ENCODE data around the gene TBC1D7. TPM values are rescaled to one million over a fixed set of nuclear protein-coding genes. Genes with fewer than 3 reads are reported as not detected.
A peak's percentile ranks its signal among the peaks of the same experiment; 100 is the strongest.

TBC1D7 gene
- total RNA-seq, 1 experiment from 2014 or later = 29.2 TPM

GRCh38 chr6:13307508-13307995 lies 20.8 kb downstream of the TBC1D7 start:
- POLR2A ChIA-PET (ENCODE audit: unreplicated experiment) = no interaction called here
- no peaks in the 10 kb centered on the region for H4K20me1 ChIP-seq (ENCODE audit: insufficient read depth)
- peaks cover 37% of the 10 kb centered on the region for H3K36me3 ChIP-seq (ENCODE audit: low read depth)
- peaks cover 6% of the 10 kb centered on the region; the same call in 1 of the 2 replicates for H3F3A ChIP-seq (ENCODE audit: insufficient read depth, low read depth)
- peaks cover 7% of the 10 kb centered on the region; the same call in 1 of the 2 replicates for H3K4me1 ChIP-seq (replicated peaks; ENCODE audit: insufficient read depth)
- TF ChIP-seq EZH2 (IDR thresholded peaks at IDR 0.05; ENCODE audit: low read depth) (no peak), CTCF (conservative IDR thresholded peaks at IDR 0.05) (no peak)
- no peaks in the 10 kb centered on the region for H3K79me2 ChIP-seq (ENCODE audit: low read depth)
- H3K4me3 ChIP-seq = no peak overlapping the region
- no peaks in the 10 kb centered on the region for H3K27me3 ChIP-seq (ENCODE audit: insufficient read depth, low read depth)
- H2AFZ ChIP-seq = no peak overlapping the region
- intact Hi-C loops (cut with micrococcal nuclease; ENCODE audit: unreplicated experiment) = no loop called here
- peak overlapping the region; percentile 43; the same call in 1 of the 2 replicates for H3K27ac ChIP-seq
- no TSS peak for BruUV-seq (replicated peaks)
- H3K4me2 ChIP-seq = no peak overlapping the region
- no peaks in the 10 kb centered on the region for H3K9me2 ChIP-seq (ENCODE audit: insufficient read depth)
- peak in 1 of 2 experiments; percentile 61 for DNase-seq
- CTCF ChIA-PET = no interaction called here
- H3K9me3 ChIP-seq (ENCODE audit: insufficient read depth, low read depth) = no peaks in the 10 kb centered on the region

GRCh38 chr6:13305791-13306190 lies 22.5 kb downstream of the TBC1D7 start:
- TF ChIP-seq CTCF (conservative IDR thresholded peaks at IDR 0.05) (no peak), EZH2 (IDR thresholded peaks at IDR 0.05; ENCODE audit: low read depth) (no peak)
- no peaks in the 10 kb centered on the region for H3K9me2 ChIP-seq (ENCODE audit: insufficient read depth)
- peaks cover 7% of the 10 kb centered on the region; the same call in 1 of the 2 replicates for H3K4me1 ChIP-seq (replicated peaks; ENCODE audit: insufficient read depth)
- no peak overlapping the region for H3K27ac ChIP-seq
- H3K79me2 ChIP-seq (ENCODE audit: low read depth) = no peaks in the 10 kb centered on the region
- H3K36me3 ChIP-seq (ENCODE audit: low read depth) = peaks cover 34% of the 10 kb centered on the region
- no peaks in the 10 kb centered on the region for H3K27me3 ChIP-seq (ENCODE audit: insufficient read depth, low read depth)
- no peak overlapping the region for H3K4me3 ChIP-seq
- H2AFZ ChIP-seq = no peak overlapping the region
- ChIA-PET POLR2A (ENCODE audit: unreplicated experiment) (no interaction called here), CTCF (no interaction called here)
- no peak overlapping the region for H3K4me2 ChIP-seq
- no peaks in the 10 kb centered on the region for H3K9me3 ChIP-seq (ENCODE audit: insufficient read depth, low read depth)
- intact Hi-C loops (cut with micrococcal nuclease; ENCODE audit: unreplicated experiment) = no loop called here
- no TSS peak for BruUV-seq (replicated peaks)
- H3F3A ChIP-seq (ENCODE audit: insufficient read depth, low read depth) = peaks cover 6% of the 10 kb centered on the region; the same call in 1 of the 2 replicates
- H4K20me1 ChIP-seq (ENCODE audit: insufficient read depth) = no peaks in the 10 kb centered on the region
- DNase-seq = no peak

GRCh38 chr6:13305288-13305687 lies 23.0 kb downstream of the TBC1D7 start:
- H3K27ac ChIP-seq = no peak overlapping the region
- CTCF ChIA-PET = no interaction called here
- peaks cover 34% of the 10 kb centered on the region for H3K36me3 ChIP-seq (ENCODE audit: low read depth)

More at GRCh38 chr6:13305288-13305687, 23.0 kb downstream of the TBC1D7 start:
- Histone ChIP-seq H3F3A (ENCODE audit: insufficient read depth, low read depth) (peaks cover 6% of the 10 kb centered on the region; the same call in 1 of the 2 replicates), H3K27me3 (ENCODE audit: insufficient read depth, low read depth) (no peaks in the 10 kb centered on the region), H3K79me2 (ENCODE audit: low read depth) (no peaks in the 10 kb centered on the region), H2AFZ (no peak overlapping the region), H3K9me2 (ENCODE audit: insufficient read depth) (no peaks in the 10 kb centered on the region), H3K9me3 (ENCODE audit: insufficient read depth, low read depth) (no peaks in the 10 kb centered on the region), H3K4me1 (replicated peaks; ENCODE audit: insufficient read depth) (peaks cover 7% of the 10 kb centered on the region; the same call in 1 of the 2 replicates), H4K20me1 (ENCODE audit: insufficient read depth) (no peaks in the 10 kb centered on the region), H3K4me2 (no peak overlapping the region), H3K4me3 (no peak overlapping the region)
- TF ChIP-seq CTCF (conservative IDR thresholded peaks at IDR 0.05) = no peak
- TF ChIP-seq EZH2 (IDR thresholded peaks at IDR 0.05; ENCODE audit: low read depth) = no peak
- intact Hi-C loops (cut with micrococcal nuclease; ENCODE audit: unreplicated experiment) = no loop called here
- DNase-seq = no peak
- POLR2A ChIA-PET (ENCODE audit: unreplicated experiment) = no interaction called here
- BruUV-seq (replicated peaks) = no TSS peak

Data from PC-9 (cell line).